HEK293 (cell line): ENCODE measurements around the gene ARMC3.

Experiments used
- ATF2 ChIP-seq: fragments of 450-650 bp; formaldehyde crosslinking; IDR thresholded peaks from 2 replicates; pipeline ENCODE4 v1.5.1; 2016; ENCODE audit warnings: missing biosample characterization, missing genetic modification characterization, low read depth
- HOXD13 ChIP-seq: sonication (generic); formaldehyde crosslinking; IDR thresholded peaks from 2 replicates; pipeline ENCODE4 v1.8.0; 2022; ENCODE audit warnings: missing genetic modification reagents, borderline replicate concordance
- KLF10 ChIP-seq: fragments of 450-650 bp; IDR thresholded peaks from 2 replicates; pipeline ENCODE4 v1.5.1; 2018; ENCODE audit warnings: missing biosample characterization, mild to moderate bottlenecking, missing genetic modification characterization
- KLF9 ChIP-seq: fragments of 450-650 bp; formaldehyde crosslinking; IDR thresholded peaks from 2 replicates; pipeline ENCODE4 v1.5.1; 2016; ENCODE audit warnings: missing biosample characterization, missing genetic modification characterization, low read depth
- MZF1 ChIP-seq: fragments of 450-650 bp; formaldehyde crosslinking; IDR thresholded peaks from 2 replicates; pipeline ENCODE4 v1.5.1; 2017; ENCODE audit warnings: missing biosample characterization, missing genetic modification characterization, borderline replicate concordance
- SP3 ChIP-seq: fragments of 450-650 bp; formaldehyde crosslinking; IDR thresholded peaks from 2 replicates; pipeline ENCODE4 v1.5.1; 2016; ENCODE audit warnings: missing biosample characterization, missing genetic modification characterization
- WT1 ChIP-seq: fragments of 450-650 bp; formaldehyde crosslinking; IDR thresholded peaks from 2 replicates; pipeline ENCODE4 v1.5.1; 2016; ENCODE audit warnings: missing biosample characterization, missing genetic modification characterization
- ZFP3 ChIP-seq: fragments of 450-650 bp; formaldehyde crosslinking; IDR thresholded peaks from 2 replicates; pipeline ENCODE4 v1.5.1; 2016; ENCODE audit warnings: low read depth, missing biosample characterization, missing genetic modification characterization
- ZNF184 ChIP-seq: fragments of 450-650 bp; IDR thresholded peaks from 2 replicates; pipeline ENCODE4 v1.5.1; 2018; ENCODE audit warnings: missing biosample characterization, mild to moderate bottlenecking, missing genetic modification characterization
- ZNF248 ChIP-seq: fragments of 450-650 bp; formaldehyde crosslinking; IDR thresholded peaks from 2 replicates; pipeline ENCODE4 v1.5.1; 2017; ENCODE audit warnings: missing biosample characterization, missing genetic modification characterization
- ZNF311 ChIP-seq: fragments of 450-650 bp; formaldehyde crosslinking; IDR thresholded peaks from 2 replicates; pipeline ENCODE4 v1.5.1; 2017; ENCODE audit warnings: missing biosample characterization, missing genetic modification characterization, borderline replicate concordance
- ZNF324 ChIP-seq: fragments of 450-650 bp; formaldehyde crosslinking; IDR thresholded peaks from 2 replicates; pipeline ENCODE4 v1.5.1; 2016; ENCODE audit warnings: missing biosample characterization, missing genetic modification characterization
- ZNF398 ChIP-seq: fragments of 450-650 bp; formaldehyde crosslinking; IDR thresholded peaks from 2 replicates; pipeline ENCODE4 v1.5.1; 2017; ENCODE audit warnings: missing biosample characterization, missing genetic modification characterization
- ZNF423 ChIP-seq: fragments of 450-650 bp; formaldehyde crosslinking; IDR thresholded peaks from 2 replicates; pipeline ENCODE4 v1.5.1; 2016; ENCODE audit warnings: missing biosample characterization, missing genetic modification characterization
- ZNF426 ChIP-seq: fragments of 450-650 bp; formaldehyde crosslinking; IDR thresholded peaks from 2 replicates; pipeline ENCODE4 v1.5.1; 2017; ENCODE audit warnings: missing biosample characterization, missing genetic modification characterization, mild to moderate bottlenecking, inconsistent platforms, moderate library complexity
- ZNF610 ChIP-seq: fragments of 450-650 bp; formaldehyde crosslinking; IDR thresholded peaks from 2 replicates; pipeline ENCODE4 v1.5.1; 2016; ENCODE audit warnings: missing biosample characterization, missing genetic modification characterization, borderline replicate concordance
- ZNF658 ChIP-seq: fragments of 450-650 bp; formaldehyde crosslinking; IDR thresholded peaks from 2 replicates; pipeline ENCODE4; 2016; ENCODE audit warnings: missing biosample characterization, missing genetic modification characterization
- ZNF660 ChIP-seq: fragments of 450-650 bp; IDR thresholded peaks from 2 replicates; pipeline ENCODE4 v1.5.1; 2018; ENCODE audit warnings: missing biosample characterization, mild to moderate bottlenecking, missing genetic modification characterization
- ZNF692 ChIP-seq: fragments of 450-650 bp; formaldehyde crosslinking; IDR thresholded peaks from 2 replicates; pipeline ENCODE4 v1.5.1; 2016; ENCODE audit warnings: missing biosample characterization, missing genetic modification characterization
- ZNF747 ChIP-seq: fragments of 450-650 bp; formaldehyde crosslinking; IDR thresholded peaks from 2 replicates; pipeline ENCODE4 v1.5.1; 2016; ENCODE audit warnings: missing biosample characterization, missing genetic modification characterization
- TF ChIP-seq, protein P1 (sequence below): fragments of 450-650 bp; formaldehyde crosslinking; IDR thresholded peaks from 2 replicates; pipeline ENCODE4 v1.5.1; 2017; ENCODE audit warnings: missing biosample characterization, missing genetic modification characterization
- TF ChIP-seq, protein P2 (sequence below): fragments of 450-650 bp; formaldehyde crosslinking; conservative IDR thresholded peaks from 2 replicates; pipeline ENCODE4 v1.5.1; 2016; ENCODE audit warnings: low read depth, missing biosample characterization, missing genetic modification characterization
- TF ChIP-seq, protein P3 (sequence below): fragments of 450-650 bp; formaldehyde crosslinking; IDR thresholded peaks from 2 replicates; pipeline ENCODE4 v1.5.1; 2016; ENCODE audit warnings: missing biosample characterization, missing genetic modification characterization
- TF ChIP-seq, protein P4 (sequence below): fragments of 450-650 bp; formaldehyde crosslinking; IDR thresholded peaks from 2 replicates; pipeline ENCODE4 v1.5.1; 2017; ENCODE audit warnings: missing biosample characterization, mild to moderate bottlenecking, missing genetic modification characterization, moderate library complexity

The ARMC3 gene

DNA sequence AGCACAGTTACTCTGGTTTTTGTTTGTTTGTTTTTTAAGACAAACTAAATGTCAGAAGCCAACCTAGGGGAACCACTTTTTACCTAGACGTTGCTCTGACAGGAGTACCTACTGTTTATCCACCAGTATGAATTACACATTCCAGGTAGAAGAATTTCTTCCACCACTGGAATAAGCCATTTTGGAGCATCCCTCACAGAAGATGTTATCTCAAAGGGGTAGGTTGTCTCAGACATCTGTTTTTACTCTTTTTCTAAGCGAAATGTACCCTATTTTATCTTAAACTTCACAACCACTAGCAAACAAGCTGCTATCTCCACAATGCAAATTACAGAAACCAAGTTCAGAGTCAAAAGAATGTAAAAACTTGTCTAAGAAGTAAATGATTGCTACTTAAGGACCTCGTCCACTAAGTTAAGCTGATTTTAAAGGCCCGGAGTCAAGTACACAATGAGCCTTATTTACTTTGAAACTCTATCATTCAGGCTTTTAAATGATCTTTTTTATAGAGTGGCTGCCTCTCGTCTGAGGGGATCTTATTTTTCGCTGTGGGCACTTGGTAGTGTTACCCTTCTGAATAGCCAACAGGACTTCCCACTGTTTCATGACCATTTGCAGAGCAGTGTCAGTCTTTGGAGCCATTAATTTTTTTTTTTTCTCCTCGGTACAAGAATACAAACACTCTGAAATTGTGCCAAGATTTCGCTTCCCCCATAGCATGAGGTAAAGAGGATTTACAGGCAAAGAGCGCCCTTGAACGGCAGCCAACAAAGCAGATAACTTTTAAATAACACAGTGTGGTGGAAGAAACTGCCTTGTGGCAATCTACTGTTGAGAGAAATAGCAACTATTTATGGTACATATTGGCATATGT, 15.7 kb upstream of the ARMC3 start (continued):
- TF ChIP-seq ZNF311 = no peak
- TF ChIP-seq KLF10 (tag by site-specific recombination) = peak; percentile 71
- no peak for TF ChIP-seq ZNF658 (tag by site-specific recombination)
- TF ChIP-seq ZNF660 (tag by site-specific recombination) = peak; percentile 99
- TF ChIP-seq, protein P1, sequence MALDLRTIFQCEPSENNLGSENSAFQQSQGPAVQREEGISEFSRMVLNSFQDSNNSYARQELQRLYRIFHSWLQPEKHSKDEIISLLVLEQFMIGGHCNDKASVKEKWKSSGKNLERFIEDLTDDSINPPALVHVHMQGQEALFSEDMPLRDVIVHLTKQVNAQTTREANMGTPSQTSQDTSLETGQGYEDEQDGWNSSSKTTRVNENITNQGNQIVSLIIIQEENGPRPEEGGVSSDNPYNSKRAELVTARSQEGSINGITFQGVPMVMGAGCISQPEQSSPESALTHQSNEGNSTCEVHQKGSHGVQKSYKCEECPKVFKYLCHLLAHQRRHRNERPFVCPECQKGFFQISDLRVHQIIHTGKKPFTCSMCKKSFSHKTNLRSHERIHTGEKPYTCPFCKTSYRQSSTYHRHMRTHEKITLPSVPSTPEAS (tag by site-specific recombination) = 0 out of 2 replicates have a peak, but pooled peaks have one; percentile 9
- TF ChIP-seq ZNF692 = peak; percentile 67; the same call in 1 of the 2 replicates
- peak; percentile 88 for TF ChIP-seq WT1 (tag by site-specific recombination)
- TF ChIP-seq, protein P2, sequence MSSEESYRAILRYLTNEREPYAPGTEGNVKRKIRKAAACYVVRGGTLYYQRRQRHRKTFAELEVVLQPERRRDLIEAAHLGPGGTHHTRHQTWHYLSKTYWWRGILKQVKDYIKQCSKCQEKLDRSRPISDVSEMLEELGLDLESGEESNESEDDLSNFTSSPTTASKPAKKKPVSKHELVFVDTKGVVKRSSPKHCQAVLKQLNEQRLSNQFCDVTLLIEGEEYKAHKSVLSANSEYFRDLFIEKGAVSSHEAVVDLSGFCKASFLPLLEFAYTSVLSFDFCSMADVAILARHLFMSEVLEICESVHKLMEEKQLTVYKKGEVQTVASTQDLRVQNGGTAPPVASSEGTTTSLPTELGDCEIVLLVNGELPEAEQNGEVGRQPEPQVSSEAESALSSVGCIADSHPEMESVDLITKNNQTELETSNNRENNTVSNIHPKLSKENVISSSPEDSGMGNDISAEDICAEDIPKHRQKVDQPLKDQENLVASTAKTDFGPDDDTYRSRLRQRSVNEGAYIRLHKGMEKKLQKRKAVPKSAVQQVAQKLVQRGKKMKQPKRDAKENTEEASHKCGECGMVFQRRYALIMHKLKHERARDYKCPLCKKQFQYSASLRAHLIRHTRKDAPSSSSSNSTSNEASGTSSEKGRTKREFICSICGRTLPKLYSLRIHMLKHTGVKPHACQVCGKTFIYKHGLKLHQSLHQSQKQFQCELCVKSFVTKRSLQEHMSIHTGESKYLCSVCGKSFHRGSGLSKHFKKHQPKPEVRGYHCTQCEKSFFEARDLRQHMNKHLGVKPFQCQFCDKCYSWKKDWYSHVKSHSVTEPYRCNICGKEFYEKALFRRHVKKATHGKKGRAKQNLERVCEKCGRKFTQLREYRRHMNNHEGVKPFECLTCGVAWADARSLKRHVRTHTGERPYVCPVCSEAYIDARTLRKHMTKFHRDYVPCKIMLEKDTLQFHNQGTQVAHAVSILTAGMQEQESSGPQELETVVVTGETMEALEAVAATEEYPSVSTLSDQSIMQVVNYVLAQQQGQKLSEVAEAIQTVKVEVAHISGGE = peak; percentile 35; the same call in 1 of the 2 replicates
- TF ChIP-seq ZFP3 (tag by site-specific recombination) = no peak
- 0 out of 2 replicates have a peak, but pooled peaks have one; percentile 30 for TF ChIP-seq KLF9
- 0 out of 2 replicates have a peak, but pooled peaks have one; percentile 49 for TF ChIP-seq ZNF184 (tag by site-specific recombination)
- TF ChIP-seq ZNF610 (tag by site-specific recombination) = peak; percentile 92
- TF ChIP-seq ZNF398 (tag by site-specific recombination) = peak; percentile 40; the same call in 1 of the 2 replicates
- peak; percentile 92 for TF ChIP-seq HOXD13 (CRISPR knock-in tag)
- peak; percentile 73 for TF ChIP-seq ZNF423 (tag by site-specific recombination)
- peak; percentile 2; the same call in 1 of the 2 replicates for TF ChIP-seq ZNF324
- TF ChIP-seq SP3 (tag by site-specific recombination) = no peak
- no peak for TF ChIP-seq ZNF747 (tag by site-specific recombination)
- TF ChIP-seq, protein P3, sequence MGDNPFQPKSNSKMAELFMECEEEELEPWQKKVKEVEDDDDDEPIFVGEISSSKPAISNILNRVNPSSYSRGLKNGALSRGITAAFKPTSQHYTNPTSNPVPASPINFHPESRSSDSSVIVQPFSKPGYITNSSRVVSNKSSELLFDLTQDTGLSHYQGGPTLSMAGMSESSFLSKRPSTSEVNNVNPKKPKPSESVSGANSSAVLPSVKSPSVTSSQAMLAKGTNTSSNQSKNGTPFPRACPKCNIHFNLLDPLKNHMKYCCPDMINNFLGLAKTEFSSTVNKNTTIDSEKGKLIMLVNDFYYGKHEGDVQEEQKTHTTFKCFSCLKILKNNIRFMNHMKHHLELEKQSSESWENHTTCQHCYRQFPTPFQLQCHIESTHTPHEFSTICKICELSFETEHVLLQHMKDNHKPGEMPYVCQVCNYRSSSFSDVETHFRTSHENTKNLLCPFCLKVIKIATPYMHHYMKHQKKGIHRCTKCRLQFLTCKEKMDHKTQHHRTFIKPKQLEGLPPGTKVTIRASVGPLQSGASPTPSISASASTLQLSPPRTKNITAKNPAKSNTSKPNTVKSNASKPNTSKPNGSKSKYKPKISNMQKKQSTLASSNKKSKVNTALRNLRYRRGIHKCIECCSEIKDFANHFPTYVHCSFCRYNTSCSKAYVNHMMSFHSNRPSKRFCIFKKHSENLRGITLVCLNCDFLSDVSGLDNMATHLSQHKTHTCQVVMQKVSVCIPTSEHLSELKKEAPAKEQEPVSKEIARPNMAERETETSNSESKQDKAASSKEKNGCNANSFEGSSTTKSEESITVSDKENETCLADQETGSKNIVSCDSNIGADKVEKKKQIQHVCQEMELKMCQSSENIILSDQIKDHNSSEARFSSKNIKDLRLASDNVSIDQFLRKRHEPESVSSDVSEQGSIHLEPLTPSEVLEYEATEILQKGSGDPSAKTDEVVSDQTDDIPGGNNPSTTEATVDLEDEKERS (tag by site-specific recombination) = no peak
- peak; percentile 73 for TF ChIP-seq ATF2 (tag by site-specific recombination)
- TF ChIP-seq ZNF426 = no peak
- peak; percentile 99 for TF ChIP-seq MZF1 (tag by site-specific recombination)
- TF ChIP-seq ZNF248 = no peak
- TF ChIP-seq, protein P4, sequence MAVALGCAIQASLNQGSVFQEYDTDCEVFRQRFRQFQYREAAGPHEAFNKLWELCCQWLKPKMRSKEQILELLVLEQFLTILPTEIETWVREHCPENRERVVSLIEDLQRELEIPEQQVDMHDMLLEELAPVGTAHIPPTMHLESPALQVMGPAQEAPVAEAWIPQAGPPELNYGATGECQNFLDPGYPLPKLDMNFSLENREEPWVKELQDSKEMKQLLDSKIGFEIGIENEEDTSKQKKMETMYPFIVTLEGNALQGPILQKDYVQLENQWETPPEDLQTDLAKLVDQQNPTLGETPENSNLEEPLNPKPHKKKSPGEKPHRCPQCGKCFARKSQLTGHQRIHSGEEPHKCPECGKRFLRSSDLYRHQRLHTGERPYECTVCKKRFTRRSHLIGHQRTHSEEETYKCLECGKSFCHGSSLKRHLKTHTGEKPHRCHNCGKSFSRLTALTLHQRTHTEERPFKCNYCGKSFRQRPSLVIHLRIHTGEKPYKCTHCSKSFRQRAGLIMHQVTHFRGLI (tag by site-specific recombination) = peak; percentile 66
